Measurements from ENCODE around the gene PPM1H.

Gene PPM1H

GRCh38 chr12:62603061-62603810 lies 331.7 kb downstream of the PPM1H start:
- peak; percentile 67 for DNase-seq (ENCODE audit: low read depth)

- DNase-seq (ENCODE audit: low read depth) = peak; percentile 80
Observed at GRCh38 chr12:62602255-62603060, 332.5 kb downstream of the PPM1H start.

- DNase-seq (ENCODE audit: low read depth) = no peak
Observed at GRCh38 chr12:62601765-62602164, 333.2 kb downstream of the PPM1H start.

GRCh38 chr12:62599854-62600437 lies 335.0 kb downstream of the PPM1H start:
- DNase-seq (ENCODE audit: low read depth) = no peak

- no peak for DNase-seq (ENCODE audit: low read depth)
Observed at GRCh38 chr12:62598846-62599245, 336.1 kb downstream of the PPM1H start.

- DNase-seq (ENCODE audit: low read depth) = no peak
Observed at GRCh38 chr12:62597253-62597652, 337.7 kb downstream of the PPM1H start.
